ENCODE measurements around the gene MSRB3.

GRCh38 chr12:65499167-65499566, 220.7 kb downstream of the MSRB3 start:
- no peak for TF ChIP-seq CTCF (conservative IDR thresholded peaks at IDR 0.05 in 1 of 2, IDR thresholded peaks at IDR 0.05 in 1 of 2; ENCODE audit: low read depth in 1 of 2, low read length in 2 of 2)
- no peak for TF ChIP-seq EZH2 (IDR thresholded peaks at IDR 0.05; ENCODE audit: low read length, missing control alignments)
